Measurements from ENCODE around the gene ARRB1. TPM values are rescaled to one million over a fixed set of nuclear protein-coding genes. Genes with fewer than 3 reads are reported as not detected.

Gene ARRB1
- total and polyA plus RNA-seq, 2 of the 13 experiments (the other 11 are each of a cell fraction or from before 2014, with no cell fraction given) = 22.5 to 35.7 TPM

DNA sequence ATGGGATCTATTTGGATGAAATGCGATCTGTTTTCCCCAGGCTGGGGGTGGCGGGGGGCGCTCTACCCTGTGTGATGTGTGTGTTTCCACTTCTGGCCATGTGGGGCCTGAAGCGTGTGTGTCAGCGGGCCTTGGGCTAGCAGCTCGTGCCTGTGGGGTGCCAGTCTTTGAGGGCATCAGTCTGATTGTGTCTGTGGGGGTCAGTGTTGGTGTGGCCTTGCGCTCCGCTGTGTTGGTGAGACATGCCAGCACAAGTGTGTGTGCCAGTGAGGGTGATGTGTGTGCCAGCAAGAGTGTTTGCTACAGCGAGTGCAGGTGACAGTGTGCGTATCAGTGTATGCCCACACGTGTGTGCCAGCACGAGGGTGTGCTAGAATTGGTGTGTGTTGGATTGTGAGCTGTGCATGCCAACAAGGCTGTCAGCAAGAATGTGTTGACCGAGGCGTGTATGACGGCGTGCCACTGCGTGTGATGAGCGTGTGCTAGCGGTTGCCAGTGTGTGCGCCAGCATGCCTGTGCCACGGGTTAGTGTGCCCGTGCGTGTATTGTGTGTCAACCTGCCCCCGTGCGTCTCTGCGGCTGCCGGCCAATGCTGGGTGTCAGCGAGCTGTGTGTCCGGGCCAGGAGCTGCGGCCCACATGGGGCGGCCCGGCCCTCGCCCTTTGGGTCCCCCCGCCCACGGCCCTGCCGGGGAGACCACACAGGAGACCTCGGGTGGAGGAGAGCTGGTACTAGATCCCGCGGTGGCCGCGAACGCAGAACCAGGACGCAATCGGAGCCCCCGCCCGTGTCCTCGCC is 519 bp downstream of the ARRB1 start (continued):
- TF ChIP-seq, protein P1, sequence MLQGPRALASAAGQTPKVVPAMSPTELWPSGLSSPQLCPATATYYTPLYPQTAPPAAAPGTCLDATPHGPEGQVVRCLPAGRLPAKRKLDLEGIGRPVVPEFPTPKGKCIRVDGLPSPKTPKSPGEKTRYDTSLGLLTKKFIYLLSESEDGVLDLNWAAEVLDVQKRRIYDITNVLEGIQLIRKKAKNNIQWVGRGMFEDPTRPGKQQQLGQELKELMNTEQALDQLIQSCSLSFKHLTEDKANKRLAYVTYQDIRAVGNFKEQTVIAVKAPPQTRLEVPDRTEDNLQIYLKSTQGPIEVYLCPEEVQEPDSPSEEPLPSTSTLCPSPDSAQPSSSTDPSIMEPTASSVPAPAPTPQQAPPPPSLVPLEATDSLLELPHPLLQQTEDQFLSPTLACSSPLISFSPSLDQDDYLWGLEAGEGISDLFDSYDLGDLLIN (CRISPR knock-in tag; IDR thresholded peaks at IDR 0.05; ENCODE audit: borderline replicate concordance) = peak; percentile 16; the same call in 1 of the 2 replicates
- TF ChIP-seq KAT7 (CRISPR knock-in tag; IDR thresholded peaks at IDR 0.05; ENCODE audit: borderline replicate concordance) = peak; percentile 60; the same call in 1 of the 2 replicates
- no peak for TF ChIP-seq MED1 (CRISPR knock-in tag; IDR thresholded peaks at IDR 0.05)
- 0 out of 2 replicates have a peak, but pooled peaks have one; percentile 15 for TF ChIP-seq ZNF749 (CRISPR knock-in tag; IDR thresholded peaks at IDR 0.05; ENCODE audit: borderline replicate concordance)
- TF ChIP-seq, protein P2, sequence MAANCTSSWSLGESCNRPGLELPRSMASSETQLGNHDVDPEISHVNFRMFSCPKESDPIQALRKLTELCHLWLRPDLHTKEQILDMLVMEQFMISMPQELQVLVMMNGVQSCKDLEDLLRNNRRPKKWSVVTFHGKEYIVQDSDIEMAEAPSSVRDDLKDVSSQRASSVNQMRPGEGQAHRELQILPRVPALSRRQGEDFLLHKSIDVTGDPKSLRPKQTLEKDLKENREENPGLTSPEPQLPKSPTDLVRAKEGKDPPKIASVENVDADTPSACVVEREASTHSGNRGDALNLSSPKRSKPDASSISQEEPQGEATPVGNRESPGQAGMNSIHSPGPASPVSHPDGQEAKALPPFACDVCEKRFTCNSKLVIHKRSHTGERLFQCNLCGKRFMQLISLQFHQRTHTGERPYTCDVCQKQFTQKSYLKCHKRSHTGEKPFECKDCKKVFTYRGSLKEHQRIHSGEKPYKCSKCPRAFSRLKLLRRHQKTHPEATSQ (CRISPR knock-in tag; IDR thresholded peaks at IDR 0.05; ENCODE audit: borderline replicate concordance) = no peak
- TF ChIP-seq, protein P3, sequence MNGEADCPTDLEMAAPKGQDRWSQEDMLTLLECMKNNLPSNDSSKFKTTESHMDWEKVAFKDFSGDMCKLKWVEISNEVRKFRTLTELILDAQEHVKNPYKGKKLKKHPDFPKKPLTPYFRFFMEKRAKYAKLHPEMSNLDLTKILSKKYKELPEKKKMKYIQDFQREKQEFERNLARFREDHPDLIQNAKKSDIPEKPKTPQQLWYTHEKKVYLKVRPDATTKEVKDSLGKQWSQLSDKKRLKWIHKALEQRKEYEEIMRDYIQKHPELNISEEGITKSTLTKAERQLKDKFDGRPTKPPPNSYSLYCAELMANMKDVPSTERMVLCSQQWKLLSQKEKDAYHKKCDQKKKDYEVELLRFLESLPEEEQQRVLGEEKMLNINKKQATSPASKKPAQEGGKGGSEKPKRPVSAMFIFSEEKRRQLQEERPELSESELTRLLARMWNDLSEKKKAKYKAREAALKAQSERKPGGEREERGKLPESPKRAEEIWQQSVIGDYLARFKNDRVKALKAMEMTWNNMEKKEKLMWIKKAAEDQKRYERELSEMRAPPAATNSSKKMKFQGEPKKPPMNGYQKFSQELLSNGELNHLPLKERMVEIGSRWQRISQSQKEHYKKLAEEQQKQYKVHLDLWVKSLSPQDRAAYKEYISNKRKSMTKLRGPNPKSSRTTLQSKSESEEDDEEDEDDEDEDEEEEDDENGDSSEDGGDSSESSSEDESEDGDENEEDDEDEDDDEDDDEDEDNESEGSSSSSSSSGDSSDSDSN (CRISPR knock-in tag; IDR thresholded peaks at IDR 0.05) = peak; percentile 45
- TF ChIP-seq NFYB (CRISPR knock-in tag; IDR thresholded peaks at IDR 0.05) = no peak
- TF ChIP-seq XBP1 (CRISPR knock-in tag; IDR thresholded peaks at IDR 0.05) = no peak
- no peak for TF ChIP-seq NFIB (CRISPR knock-in tag; IDR thresholded peaks at IDR 0.05; ENCODE audit: borderline replicate concordance)
- TF ChIP-seq, protein P4, sequence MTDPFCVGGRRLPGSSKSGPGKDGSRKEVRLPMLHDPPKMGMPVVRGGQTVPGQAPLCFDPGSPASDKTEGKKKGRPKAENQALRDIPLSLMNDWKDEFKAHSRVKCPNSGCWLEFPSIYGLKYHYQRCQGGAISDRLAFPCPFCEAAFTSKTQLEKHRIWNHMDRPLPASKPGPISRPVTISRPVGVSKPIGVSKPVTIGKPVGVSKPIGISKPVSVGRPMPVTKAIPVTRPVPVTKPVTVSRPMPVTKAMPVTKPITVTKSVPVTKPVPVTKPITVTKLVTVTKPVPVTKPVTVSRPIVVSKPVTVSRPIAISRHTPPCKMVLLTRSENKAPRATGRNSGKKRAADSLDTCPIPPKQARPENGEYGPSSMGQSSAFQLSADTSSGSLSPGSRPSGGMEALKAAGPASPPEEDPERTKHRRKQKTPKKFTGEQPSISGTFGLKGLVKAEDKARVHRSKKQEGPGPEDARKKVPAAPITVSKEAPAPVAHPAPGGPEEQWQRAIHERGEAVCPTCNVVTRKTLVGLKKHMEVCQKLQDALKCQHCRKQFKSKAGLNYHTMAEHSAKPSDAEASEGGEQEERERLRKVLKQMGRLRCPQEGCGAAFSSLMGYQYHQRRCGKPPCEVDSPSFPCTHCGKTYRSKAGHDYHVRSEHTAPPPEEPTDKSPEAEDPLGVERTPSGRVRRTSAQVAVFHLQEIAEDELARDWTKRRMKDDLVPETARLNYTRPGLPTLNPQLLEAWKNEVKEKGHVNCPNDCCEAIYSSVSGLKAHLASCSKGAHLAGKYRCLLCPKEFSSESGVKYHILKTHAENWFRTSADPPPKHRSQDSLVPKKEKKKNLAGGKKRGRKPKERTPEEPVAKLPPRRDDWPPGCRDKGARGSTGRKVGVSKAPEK (CRISPR knock-in tag; IDR thresholded peaks at IDR 0.05; ENCODE audit: borderline replicate concordance) = no peak
- TF ChIP-seq KDM5B (CRISPR knock-in tag; IDR thresholded peaks at IDR 0.05; ENCODE audit: borderline replicate concordance) = peak; percentile 82; the same call in 1 of the 2 replicates
- TF ChIP-seq ZFP82 (CRISPR knock-in tag; IDR thresholded peaks at IDR 0.05; ENCODE audit: borderline replicate concordance) = no peak
- TF ChIP-seq ZBTB7B (CRISPR knock-in tag; IDR thresholded peaks at IDR 0.05) = no peak
- 0 out of 2 replicates have a peak, but pooled peaks have one; percentile 45 for TF ChIP-seq GTF3A (CRISPR knock-in tag; conservative IDR thresholded peaks at IDR 0.05)
- peak; percentile 17 for TF ChIP-seq BORCS8-MEF2B (CRISPR knock-in tag; IDR thresholded peaks at IDR 0.05)
